Prostate gland (tissue), 2 donors: ENCODE measurements around the gene WHRN. TPM values are rescaled to one million over a fixed set of nuclear protein-coding genes. Genes with fewer than 3 reads are reported as not detected.

ENCODE experiments used
- DNase-seq: peaks from one replicate; pipeline ENCODE4 v3.0.0-alpha.2; 2019; ENCODE audit warnings: low spot score
- H3K27ac ChIP-seq, 2 donors: fragments of 200-600 bp; sonication (generic); 2 replicates each; pipeline ENCODE4 v1.5.1; 2017 to 2019
- H3K27me3 ChIP-seq: fragments of 200-600 bp; sonication (generic); replicated peaks from 2 replicates; pipeline ENCODE4 v1.5.1; 2019; ENCODE audit not compliant: insufficient read depth
- H3K36me3 ChIP-seq, 2 donors: fragments of 200-600 bp; sonication (generic); 1 replicate in 1 of 2; 2 replicates in 1 of 2; pipeline versions ENCODE4 v1.5.1 to v1.8.1; 2017 to 2019
- H3K4me1 ChIP-seq: fragments of 200-600 bp; sonication (generic); replicated peaks from 2 replicates; pipeline ENCODE4 v1.5.1; 2019
- H3K4me3 ChIP-seq, 2 donors: fragments of 200-600 bp; sonication (generic); 2 replicates each; pipeline ENCODE4 v1.5.1; 2017 to 2019
- H3K9me3 ChIP-seq: fragments of 200-600 bp; sonication (generic); 2 replicates; pipeline ENCODE4 v1.5.1; 2017
- CTCF ChIP-seq, 4 experiments: fragments of 200-600 bp in 2 of 4; fragments of 450-650 bp in 2 of 4; sonication (generic) in 2 of 4; IDR thresholded peaks; 1 replicate in 3 of 4; 2 replicates in 1 of 4; pipeline ENCODE4 v1.5.1; 2016 to 2019; ENCODE audit warnings: antibody characterized with exemption in 4 of 4, mild to moderate bottlenecking in 2 of 4, moderate library complexity in 2 of 4
- POLR2A ChIP-seq: fragments of 450-650 bp; IDR thresholded peaks from one replicate; pipeline ENCODE4 v1.6.1; 2016; ENCODE audit warnings: antibody characterized with exemption, mild to moderate bottlenecking
- POLR2AphosphoS5 ChIP-seq: sonication (generic); formaldehyde crosslinking; IDR thresholded peaks from one replicate; pipeline ENCODE4 v1.6.1; 2017; ENCODE audit warnings: antibody characterized with exemption
- WGBS: methylation state at CpG from one replicate; pipeline ENCODE4 v1.1.5; 2018; 5-methylcytosine and 5-hydroxymethylcytosine counted together
- intact Hi-C: fragments of 100-400 bp; cut with DNase I; formaldehyde crosslinking; loops from one replicate; pipeline ENCODE4 v1.14.2; 2022
- total RNA-seq, 2 donors: library from RNA; depleted of rRNA; stranded (reverse); fragments of >200 nt; gene quantifications; one replicate each; pipeline ENCODE4 v1.1.0, GENCODE V29; 2016

WHRN gene
- total RNA-seq, 2 donors from 2014 or later = 13.8 to 102 TPM

DNA sequence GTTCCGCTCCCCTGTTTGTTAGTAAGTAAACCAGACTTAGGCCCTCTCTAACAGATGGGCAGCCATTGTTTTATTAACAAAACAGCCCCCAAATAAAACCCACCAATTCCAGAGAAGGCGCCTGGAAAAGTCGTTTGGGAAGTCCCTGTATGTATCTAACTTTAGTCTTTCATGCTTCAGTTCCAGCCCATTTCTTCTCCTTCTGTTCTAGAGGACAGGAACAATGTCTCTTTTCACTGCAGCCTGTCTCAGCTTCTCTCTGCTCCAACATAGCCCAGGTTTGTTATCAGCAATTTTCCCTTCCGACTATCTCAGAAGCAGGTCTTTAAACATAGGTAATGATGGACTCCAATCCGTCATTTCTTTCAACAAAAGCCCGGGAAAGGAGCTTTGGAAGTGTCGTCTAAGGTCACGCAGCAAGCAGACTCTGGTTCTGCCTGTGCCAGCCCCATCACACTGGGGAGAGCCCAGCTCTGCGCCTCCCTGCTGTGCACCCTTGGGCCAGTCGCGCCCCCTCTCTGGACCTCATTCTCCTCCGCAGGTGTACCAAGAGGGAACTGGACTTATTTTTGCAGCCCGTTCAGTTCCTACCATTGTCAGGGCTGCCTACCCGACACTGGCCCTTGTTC lies 107.9 kb downstream of the WHRN start:
- H3K4me1 ChIP-seq = peaks cover 15% of the 10 kb centered on the region
- intact Hi-C loops = loop anchor here (10.0 kb wide), 2 partner anchors 187 to 217 kb away; partner anchors contain the start of genes ATP6V1G1 and TMEM268
- no peak for DNase-seq

GRCh38 chr9:114396558-114397218 lies 108.6 kb downstream of the WHRN start:
- TF ChIP-seq CTCF (IDR thresholded peaks at IDR 0.05) (no peak), POLR2A (no peak), POLR2AphosphoS5 (no peak)
- Histone ChIP-seq H3K27me3 (no peaks in the 10 kb centered on the region), H3K4me3 (no peak overlapping the region), H3K36me3 (no peaks in the 10 kb centered on the region), H3K27ac (peak overlapping the region in 1 of 2 donors; percentile 80), H3K4me1 (peaks cover 17% of the 10 kb centered on the region), H3K9me3 (no peaks in the 10 kb centered on the region)
- intact Hi-C loops = loop anchor here (10.0 kb wide), 2 partner anchors 188 to 218 kb away; partner anchors contain the start of genes ATP6V1G1 and TMEM268
- no peak for DNase-seq
- 65% methylated on average over 16 of the region's 16 CpGs for WGBS

More for the DNA sequence above, 107.9 kb downstream of the WHRN start:
- H3K27ac ChIP-seq = peak overlapping the region; percentile 70 to 80
- H3K9me3 ChIP-seq = no peaks in the 10 kb centered on the region
- WGBS = 25% methylated on average over 14 of the region's 14 CpGs
- TF ChIP-seq POLR2A (no peak), CTCF (IDR thresholded peaks at IDR 0.05) (no peak), POLR2AphosphoS5 (no peak)
- H3K4me3 ChIP-seq = peak overlapping the region; percentile 56 to 81
- no peaks in the 10 kb centered on the region for H3K27me3 ChIP-seq
- H3K36me3 ChIP-seq = no peaks in the 10 kb centered on the region

- H3K36me3 ChIP-seq = no peaks in the 10 kb centered on the region
- H3K27me3 ChIP-seq = no peaks in the 10 kb centered on the region
- peaks cover 17% of the 10 kb centered on the region for H3K4me1 ChIP-seq
- TF ChIP-seq POLR2A = no peak
- TF ChIP-seq CTCF (IDR thresholded peaks at IDR 0.05) = no peak
- H3K4me3 ChIP-seq = no peak overlapping the region
- H3K27ac ChIP-seq = no peak overlapping the region
- WGBS = 96% methylated on average over 5 of the region's 5 CpGs
- no peak for DNase-seq
- no peaks in the 10 kb centered on the region for H3K9me3 ChIP-seq
- intact Hi-C loops = loop anchor here (10.0 kb wide), 2 partner anchors 189 to 219 kb away; partner anchors contain the start of genes ATP6V1G1 and TMEM268
Measured at GRCh38 chr9:114395768-114396167, 109.5 kb downstream of the WHRN start.

GRCh38 chr9:114395334-114395617 lies 110.0 kb downstream of the WHRN start:
- 20% methylated on average over 5 of the region's 5 CpGs for WGBS
- Histone ChIP-seq H3K36me3 (no peaks in the 10 kb centered on the region), H3K4me1 (peaks cover 17% of the 10 kb centered on the region), H3K4me3 (no peak overlapping the region), H3K27me3 (no peaks in the 10 kb centered on the region), H3K9me3 (no peaks in the 10 kb centered on the region), H3K27ac (peak overlapping the region; percentile 10 to 50)
- intact Hi-C loops = loop anchor here (10.0 kb wide), 2 partner anchors 190 to 220 kb away; partner anchors contain the start of genes ATP6V1G1 and TMEM268
- no peak for DNase-seq
- TF ChIP-seq POLR2AphosphoS5 = no peak

DNA sequence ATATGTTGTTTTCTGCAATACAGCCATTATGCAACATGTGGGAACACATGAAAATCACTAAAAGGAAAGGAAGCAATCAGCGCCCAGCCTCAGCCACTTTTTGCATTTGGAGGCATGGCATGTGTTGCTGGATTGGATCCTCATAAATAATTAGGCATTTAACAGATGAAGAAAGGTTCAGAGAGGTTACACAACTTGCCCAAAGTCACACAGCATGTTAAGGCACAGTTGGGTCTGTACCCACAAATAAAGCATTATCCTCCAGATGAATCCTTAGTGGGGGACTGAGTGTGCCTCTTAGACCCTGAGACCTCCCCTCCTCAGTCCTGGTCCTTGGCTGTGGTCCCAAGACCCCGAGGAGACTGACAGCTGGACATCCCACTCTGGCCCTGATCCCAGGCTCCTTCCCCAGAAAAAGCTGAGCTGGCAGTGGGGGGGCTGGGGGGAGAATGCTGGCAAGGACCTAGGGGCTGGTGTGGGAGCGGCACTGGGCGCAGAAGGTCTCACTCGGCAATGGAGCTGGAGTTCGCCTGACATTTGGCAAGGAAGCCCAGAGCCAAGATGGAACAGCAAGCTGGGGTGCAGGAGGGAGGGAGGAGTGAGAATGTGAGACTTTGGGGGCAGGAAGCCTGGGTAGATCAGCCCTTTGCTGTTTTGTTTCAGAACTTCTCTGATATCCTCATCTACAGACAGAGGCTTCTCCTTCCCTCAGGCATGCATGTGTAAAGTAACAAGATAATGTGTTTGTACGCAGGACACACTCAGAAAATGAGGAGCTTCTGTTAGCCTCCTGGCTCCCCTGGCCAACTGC lies 110.5 kb downstream of the WHRN start:
- peak overlapping the region; percentile 10 to 50 for H3K27ac ChIP-seq
- no peak for DNase-seq
- TF ChIP-seq POLR2A (no peak), CTCF (IDR thresholded peaks at IDR 0.05) (no peak), POLR2AphosphoS5 (no peak)
- intact Hi-C loops = loop anchor here (10.0 kb wide), 2 partner anchors 190 to 220 kb away; partner anchors contain the start of genes ATP6V1G1 and TMEM268
- peaks cover 17% of the 10 kb centered on the region for H3K4me1 ChIP-seq
- H3K4me3 ChIP-seq = no peak overlapping the region
- 28% methylated on average over 7 of the region's 7 CpGs for WGBS
- no peaks in the 10 kb centered on the region for H3K36me3 ChIP-seq
- H3K9me3 ChIP-seq = no peaks in the 10 kb centered on the region
- no peaks in the 10 kb centered on the region for H3K27me3 ChIP-seq
